GM12878 (cell line): ENCODE data around the gene GNAZ. TPM values are rescaled to one million over a fixed set of nuclear protein-coding genes. Genes with fewer than 3 reads are reported as not detected.

Experiments
- ATAC-seq: fragments of 200-7000 bp; cut with Tn5 transposase; 3 replicates; pipeline ENCODE4 v1.9.1; 2020; ENCODE audit warnings: mild to moderate bottlenecking, moderate library complexity
- BruUV-seq: library from RNA; stranded (reverse); fragments of 400-500 nt; replicated peaks from 2 replicates; lab custom pipeline; 2021; lab: Mats Ljungman, UMichigan
- CTCF ChIA-PET: fragments of 300-600 bp; sonication (Branson Sonifier 250); formaldehyde crosslinking; extraction: SDS; loops from one replicate; lab custom pipeline; 2021; ENCODE audit warnings: inconsistent platforms; lab: Yijun Ruan, JAX
- POLR2A ChIA-PET: fragments of 350-600 bp; formaldehyde crosslinking; extraction: SDS; loops from one replicate; lab custom pipeline; 2021; ENCODE audit warnings: inconsistent platforms; lab: Charles Lee
- RAD21 ChIA-PET: fragments of 300-600 bp; sonication (Branson Sonifier 250); formaldehyde crosslinking; loops from one replicate; lab custom pipeline; 2023; ENCODE audit warnings: antibody characterized with exemption; ENCODE audit not compliant: unreplicated experiment; lab: Charles Lee
- SMC1A ChIA-PET: fragments of 300-600 bp; sonication (Branson Sonifier 250); formaldehyde crosslinking; loops from one replicate; lab custom pipeline; 2023; ENCODE audit not compliant: unreplicated experiment, uncharacterized antibody; lab: Charles Lee
- DNase-seq: peaks from one replicate; pipeline ENCODE4 v3.0.0-alpha.2; 2011; ENCODE audit warnings: low read depth, low spot score
- FAIRE-seq: peaks from 3 replicates; lab custom pipeline; 2011; peaks lifted over from hg19 to GRCh38; lab: Jason Lieb, UNC
- H2AFZ ChIP-seq: 2 replicates; pipeline ENCODE4 v1.6.0; 2011; ENCODE audit warnings: low read depth, low read length, control low read depth; ENCODE audit not compliant: control insufficient read depth
- H3K27ac ChIP-seq: 2 replicates; pipeline ENCODE4 v1.5.1; 2011; ENCODE audit warnings: control low read depth; ENCODE audit not compliant: control insufficient read depth, insufficient read depth
- H3K27me3 ChIP-seq, 2 experiments: replicated peaks in 1 of 2; 2 replicates each; pipeline versions ENCODE4 v1.6.0 to v1.6.1; 2011; ENCODE audit warnings: low read length in 1 of 2; ENCODE audit not compliant: control insufficient read depth in 2 of 2, insufficient read depth in 2 of 2
- H3K36me3 ChIP-seq, 2 experiments: 2 replicates each; pipeline ENCODE4 v1.5.1; 2011; ENCODE audit warnings: low read length in 1 of 2; ENCODE audit not compliant: control insufficient read depth in 2 of 2, insufficient read depth in 2 of 2
- H3K4me1 ChIP-seq: 2 replicates; pipeline ENCODE4 v1.6.1; 2011; ENCODE audit warnings: mild to moderate bottlenecking, low read length, moderate library complexity, mixed read lengths; ENCODE audit not compliant: control insufficient read depth, insufficient read depth
- H3K4me2 ChIP-seq: 2 replicates; pipeline ENCODE4 v1.6.0; 2011; ENCODE audit warnings: control low read depth; ENCODE audit not compliant: control insufficient read depth, insufficient read depth
- H3K4me3 ChIP-seq: fragments of 200-600 bp; sonication (generic); 2 replicates; pipeline ENCODE4 v1.5.1; 2016
- H3K79me2 ChIP-seq: 2 replicates; pipeline ENCODE4 v1.6.0; 2011; ENCODE audit warnings: low read length; ENCODE audit not compliant: control insufficient read depth, insufficient read depth
- H3K9ac ChIP-seq: 2 replicates; pipeline ENCODE4 v1.8.0; 2011; ENCODE audit warnings: low read length, control low read depth, mixed read lengths; ENCODE audit not compliant: control insufficient read depth, insufficient read depth
- H3K9me3 ChIP-seq: replicated peaks from 3 replicates; pipeline ENCODE4 v1.5.1; 2011; ENCODE audit warnings: mild to moderate bottlenecking, low read length; ENCODE audit not compliant: control insufficient read depth, insufficient read depth
- H4K20me1 ChIP-seq: 2 replicates; pipeline ENCODE4 v1.6.0; 2011; ENCODE audit not compliant: control insufficient read depth, insufficient read depth
- BACH1 ChIP-seq: fragments of 450-650 bp; IDR thresholded peaks from 2 replicates; pipeline ENCODE4 v1.6.1; 2017; ENCODE audit warnings: mild to moderate bottlenecking, borderline replicate concordance
- WGBS: methylation state at CpG from one replicate; pipeline ENCODE4 v1.1.6; 2016; ENCODE audit warnings: low lambda C conversion rate; ENCODE audit not compliant: insufficient replicate concordance, insufficient coverage; ENCODE audit errors: missing lambda C conversion rate; 5-methylcytosine and 5-hydroxymethylcytosine counted together
- in situ Hi-C: fragments of 300-500 bp; cut with MboI; formaldehyde crosslinking; loops from 9 replicates; pipeline ENCODE4 v1.14.3; 2018; ENCODE audit warnings: mixed read lengths
- intact Hi-C: fragments of 100-400 bp; cut with micrococcal nuclease; formaldehyde crosslinking; loops from one replicate; pipeline ENCODE4 v1.14.2; 2022; ENCODE audit not compliant: unreplicated experiment
- polyA plus RNA-seq, 11 experiments: library from polyadenylated mRNA; depleted of rRNA in 4 of 11; unstranded in 6 of 11; stranded (reverse) in 5 of 11; fragments of >200 nt; fragmentation: Nextera tagmentation in 4 of 11; fragmentation: Illumina TruSeq in 1 of 11; extraction: Ambion mirVana in 4 of 11; extraction: Trizol in 1 of 11; gene quantifications; 1 replicate in 1 of 11; 2 replicates in 10 of 11; pipeline versions ENCODE4 v1.2.1 to v1.2.3, GENCODE V29; 2011 to 2016; ENCODE audit warnings: inconsistent platforms in 2 of 11, missing spikeins in 2 of 11, low read depth in 1 of 11
- total RNA-seq, 4 experiments: library from RNA; depleted of rRNA in 3 of 4; stranded (reverse); fragments of >200 nt in 3 of 4; fragmentation: Illumina TruSeq in 1 of 4; extraction: Trizol in 1 of 4; gene quantifications; 2 replicates each; pipeline versions ENCODE4 v1.2.1 to v1.2.3, GENCODE V29; 2013 to 2021
- TF ChIP-seq, protein P1 (sequence below): fragments of 450-650 bp; IDR thresholded peaks from 2 replicates; pipeline ENCODE4 v1.6.1; 2017; ENCODE audit warnings: mild to moderate bottlenecking, moderate library complexity

GNAZ gene
- total and polyA plus RNA-seq, 10 of the 15 experiments (the other 5 are each of a cell fraction or from before 2014, with no cell fraction given), result 0.09 to 1.0 (median 0.44) TPM; not detected in 1

DNA sequence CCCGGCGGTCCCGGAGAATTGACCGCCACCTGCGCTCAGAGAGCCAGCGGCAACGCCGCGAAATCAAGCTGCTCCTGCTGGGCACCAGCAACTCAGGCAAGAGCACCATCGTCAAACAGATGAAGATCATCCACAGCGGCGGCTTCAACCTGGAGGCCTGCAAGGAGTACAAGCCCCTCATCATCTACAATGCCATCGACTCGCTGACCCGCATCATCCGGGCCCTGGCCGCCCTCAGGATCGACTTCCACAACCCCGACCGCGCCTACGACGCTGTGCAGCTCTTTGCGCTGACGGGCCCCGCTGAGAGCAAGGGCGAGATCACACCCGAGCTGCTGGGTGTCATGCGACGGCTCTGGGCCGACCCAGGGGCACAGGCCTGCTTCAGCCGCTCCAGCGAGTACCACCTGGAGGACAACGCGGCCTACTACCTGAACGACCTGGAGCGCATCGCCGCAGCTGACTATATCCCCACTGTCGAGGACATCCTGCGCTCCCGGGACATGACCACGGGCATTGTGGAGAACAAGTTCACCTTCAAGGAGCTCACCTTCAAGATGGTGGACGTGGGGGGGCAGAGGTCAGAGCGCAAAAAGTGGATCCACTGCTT lies 25.5 kb downstream of the GNAZ start:
- Histone ChIP-seq H3K27me3 (no peaks in the 10 kb centered on the region), H4K20me1 (no peaks in the 10 kb centered on the region), H3K4me1 (no peaks in the 10 kb centered on the region), H3K27ac (no peak overlapping the region), H2AFZ (no peak overlapping the region), H3K4me3 (no peak overlapping the region), H3K9ac (no peak overlapping the region), H3K9me3 (no peaks in the 10 kb centered on the region), H3K36me3 (no peaks in the 10 kb centered on the region), H3K4me2 (no peak overlapping the region), H3K79me2 (no peaks in the 10 kb centered on the region)
- 80% methylated on average over 44 of the region's 45 CpGs for WGBS
- TF ChIP-seq, protein P1, sequence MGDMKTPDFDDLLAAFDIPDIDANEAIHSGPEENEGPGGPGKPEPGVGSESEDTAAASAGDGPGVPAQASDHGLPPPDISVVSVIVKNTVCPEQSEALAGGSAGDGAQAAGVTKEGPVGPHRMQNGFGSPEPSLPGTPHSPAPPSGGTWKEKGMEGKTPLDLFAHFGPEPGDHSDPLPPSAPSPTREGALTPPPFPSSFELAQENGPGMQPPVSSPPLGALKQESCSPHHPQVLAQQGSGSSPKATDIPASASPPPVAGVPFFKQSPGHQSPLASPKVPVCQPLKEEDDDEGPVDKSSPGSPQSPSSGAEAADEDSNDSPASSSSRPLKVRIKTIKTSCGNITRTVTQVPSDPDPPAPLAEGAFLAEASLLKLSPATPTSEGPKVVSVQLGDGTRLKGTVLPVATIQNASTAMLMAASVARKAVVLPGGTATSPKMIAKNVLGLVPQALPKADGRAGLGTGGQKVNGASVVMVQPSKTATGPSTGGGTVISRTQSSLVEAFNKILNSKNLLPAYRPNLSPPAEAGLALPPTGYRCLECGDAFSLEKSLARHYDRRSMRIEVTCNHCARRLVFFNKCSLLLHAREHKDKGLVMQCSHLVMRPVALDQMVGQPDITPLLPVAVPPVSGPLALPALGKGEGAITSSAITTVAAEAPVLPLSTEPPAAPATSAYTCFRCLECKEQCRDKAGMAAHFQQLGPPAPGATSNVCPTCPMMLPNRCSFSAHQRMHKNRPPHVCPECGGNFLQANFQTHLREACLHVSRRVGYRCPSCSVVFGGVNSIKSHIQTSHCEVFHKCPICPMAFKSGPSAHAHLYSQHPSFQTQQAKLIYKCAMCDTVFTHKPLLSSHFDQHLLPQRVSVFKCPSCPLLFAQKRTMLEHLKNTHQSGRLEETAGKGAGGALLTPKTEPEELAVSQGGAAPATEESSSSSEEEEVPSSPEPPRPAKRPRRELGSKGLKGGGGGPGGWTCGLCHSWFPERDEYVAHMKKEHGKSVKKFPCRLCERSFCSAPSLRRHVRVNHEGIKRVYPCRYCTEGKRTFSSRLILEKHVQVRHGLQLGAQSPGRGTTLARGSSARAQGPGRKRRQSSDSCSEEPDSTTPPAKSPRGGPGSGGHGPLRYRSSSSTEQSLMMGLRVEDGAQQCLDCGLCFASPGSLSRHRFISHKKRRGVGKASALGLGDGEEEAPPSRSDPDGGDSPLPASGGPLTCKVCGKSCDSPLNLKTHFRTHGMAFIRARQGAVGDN, result no peak
- TF ChIP-seq BACH1, result no peak
- no peak for ATAC-seq
- ChIA-PET POLR2A (no interaction called here), RAD21 (interaction anchor here (2.3 kb wide), 1 partner anchor 136 kb away, joined by 7 read pairs; no protein-coding TSS in a partner anchor), CTCF (no interaction called here), SMC1A (interaction anchor here (1.6 kb wide), 1 partner anchor 136 kb away, joined by 4 read pairs; no protein-coding TSS in a partner anchor)
- no peak for DNase-seq
- in situ Hi-C loops, result no loop called here
- no TSS peak for BruUV-seq
- intact Hi-C loops, result no loop called here
- no peak for FAIRE-seq
